Epithelial cell of proximal tubule (primary cell): ENCODE results near the gene AATK. TPM values are rescaled to one million over a fixed set of nuclear protein-coding genes. Genes with fewer than 3 reads are reported as not detected.

Experiments
- DNase-seq: peaks from one replicate; pipeline ENCODE4 v3.0.0-alpha.2; 2011; ENCODE audit warnings: low read depth
- H3K4me3 ChIP-seq: 2 replicates; pipeline ENCODE4 v1.5.1; 2011; ENCODE audit warnings: low read depth, mild to moderate bottlenecking, low read length
- total RNA-seq: library from RNA; depleted of rRNA; stranded (reverse); fragments of >200 nt; gene quantifications from 2 replicates; pipeline ENCODE4 v1.2.3, GENCODE V29; 2015
- TF ChIP-seq, protein P1 (sequence below): conservative IDR thresholded peaks from 2 replicates; pipeline ENCODE4 v1.5.1; 2012; ENCODE audit warnings: low read depth, mild to moderate bottlenecking, low read length

Gene AATK
- total RNA-seq, 1 donor from 2014 or later: 0.52 TPM

DNA sequence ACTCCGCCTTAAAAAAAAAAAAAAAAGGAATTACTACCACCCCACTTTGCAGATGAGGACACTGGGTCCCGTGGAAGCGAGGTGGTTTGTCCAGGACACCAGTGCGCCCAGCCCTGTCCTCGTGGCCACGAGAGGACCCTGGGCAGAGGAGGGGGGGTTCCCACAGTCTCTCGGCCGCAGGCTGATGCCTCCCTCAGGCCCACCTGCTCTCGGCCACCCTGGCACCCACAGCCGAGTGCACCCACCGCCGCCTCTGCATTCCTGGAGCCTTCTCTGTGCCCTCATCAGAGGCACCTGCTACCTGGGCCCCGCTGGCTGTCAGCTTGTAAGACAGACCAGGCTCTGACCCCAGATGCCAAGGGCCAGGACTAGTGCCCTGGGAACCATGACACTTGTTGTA is 28.8 kb downstream of the AATK start:
- no peak for DNase-seq
- TF ChIP-seq, protein P1, sequence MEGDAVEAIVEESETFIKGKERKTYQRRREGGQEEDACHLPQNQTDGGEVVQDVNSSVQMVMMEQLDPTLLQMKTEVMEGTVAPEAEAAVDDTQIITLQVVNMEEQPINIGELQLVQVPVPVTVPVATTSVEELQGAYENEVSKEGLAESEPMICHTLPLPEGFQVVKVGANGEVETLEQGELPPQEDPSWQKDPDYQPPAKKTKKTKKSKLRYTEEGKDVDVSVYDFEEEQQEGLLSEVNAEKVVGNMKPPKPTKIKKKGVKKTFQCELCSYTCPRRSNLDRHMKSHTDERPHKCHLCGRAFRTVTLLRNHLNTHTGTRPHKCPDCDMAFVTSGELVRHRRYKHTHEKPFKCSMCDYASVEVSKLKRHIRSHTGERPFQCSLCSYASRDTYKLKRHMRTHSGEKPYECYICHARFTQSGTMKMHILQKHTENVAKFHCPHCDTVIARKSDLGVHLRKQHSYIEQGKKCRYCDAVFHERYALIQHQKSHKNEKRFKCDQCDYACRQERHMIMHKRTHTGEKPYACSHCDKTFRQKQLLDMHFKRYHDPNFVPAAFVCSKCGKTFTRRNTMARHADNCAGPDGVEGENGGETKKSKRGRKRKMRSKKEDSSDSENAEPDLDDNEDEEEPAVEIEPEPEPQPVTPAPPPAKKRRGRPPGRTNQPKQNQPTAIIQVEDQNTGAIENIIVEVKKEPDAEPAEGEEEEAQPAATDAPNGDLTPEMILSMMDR: no peak

DNA sequence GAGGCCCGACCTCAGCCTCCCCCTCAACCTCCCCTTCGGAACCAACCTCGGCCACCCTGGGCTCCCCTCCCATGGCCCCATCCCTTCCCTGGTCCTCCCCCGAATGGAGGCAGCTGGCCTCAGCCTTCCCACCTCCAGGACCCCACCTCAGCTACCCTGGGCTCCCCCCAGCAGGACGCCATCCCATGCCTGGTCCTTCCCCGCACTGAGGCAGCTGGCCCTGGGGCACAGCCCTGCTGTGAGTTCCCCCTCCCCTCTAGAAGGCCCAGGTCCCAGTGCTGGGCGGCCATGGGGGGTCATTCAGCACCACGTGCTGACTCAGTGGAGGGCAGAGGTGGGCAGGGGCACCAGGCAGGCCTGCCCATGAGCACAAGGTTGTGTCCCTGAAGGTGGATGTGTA is 29.7 kb downstream of the AATK start:
- DNase-seq: no peak
- H3K4me3 ChIP-seq: no peak overlapping the region
- TF ChIP-seq, protein P1: no peak

More for the DNA sequence above, 28.8 kb downstream of the AATK start:
- no peak overlapping the region for H3K4me3 ChIP-seq

GRCh38 chr17:81135505-81136278 is 30.3 kb downstream of the AATK start:
- DNase-seq: no peak

DNA sequence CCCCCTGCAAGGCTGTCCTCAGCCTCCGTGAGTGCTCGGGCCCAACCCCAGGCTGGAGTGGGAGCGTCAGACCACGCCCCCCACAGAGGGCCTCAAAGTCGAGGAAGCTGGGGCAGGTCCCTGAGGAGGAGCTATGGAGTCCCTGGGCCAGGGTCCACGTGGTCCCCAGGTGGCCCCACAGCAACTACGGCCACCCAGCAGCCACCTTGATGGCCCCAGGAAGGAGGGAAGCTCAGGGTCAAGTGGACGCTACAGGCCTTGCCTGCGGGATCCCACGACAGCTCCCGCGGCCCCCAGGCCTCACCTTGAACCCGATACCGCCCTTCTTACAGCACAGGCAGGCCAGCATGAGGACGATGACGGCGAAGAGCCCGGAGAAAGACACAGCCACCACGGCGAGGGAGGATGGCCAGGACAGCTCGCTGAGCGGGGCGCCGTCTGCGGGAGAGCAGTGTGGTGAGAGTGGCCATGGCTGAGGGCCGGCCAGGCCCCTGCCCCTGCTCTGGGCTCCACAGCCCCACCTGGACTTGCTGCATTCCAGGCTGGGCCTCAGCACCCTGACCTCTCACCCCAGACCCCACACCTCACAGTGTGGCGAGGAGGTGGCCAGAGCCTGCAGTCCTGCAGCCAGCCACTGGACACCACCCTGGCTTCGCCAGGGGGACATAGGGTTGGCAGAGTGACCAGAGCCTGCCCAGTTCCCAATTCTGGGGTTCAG is 31.8 kb downstream of the AATK start:
- no peak for DNase-seq
- TF ChIP-seq, protein P1: no peak
- no peak overlapping the region for H3K4me3 ChIP-seq

More at GRCh38 chr17:81135505-81136278, 30.3 kb downstream of the AATK start:
- TF ChIP-seq, protein P1: no peak
- no peak overlapping the region for H3K4me3 ChIP-seq

GRCh38 chr17:81132770-81133723 is 33.0 kb downstream of the AATK start:
- DNase-seq: no peak
- TF ChIP-seq, protein P1: no peak
- H3K4me3 ChIP-seq: no peak overlapping the region

GRCh38 chr17:81132197-81132540 is 33.9 kb downstream of the AATK start:
- TF ChIP-seq, protein P1: no peak
- no peak overlapping the region for H3K4me3 ChIP-seq
- DNase-seq: no peak
